Loucy (cell line): ENCODE data around the gene COA1.

Experiments
- CTCF ChIP-seq: fragments of 200-600 bp; sonication (generic); conservative IDR thresholded peaks from 2 replicates; pipeline ENCODE4 v1.5.1; 2014; ENCODE audit warnings: mild to moderate bottlenecking, antibody characterized with exemption, low read length
- EZH2phosphoT487 ChIP-seq: fragments of 200-600 bp; IDR thresholded peaks from 2 replicates; pipeline ENCODE4 v1.6.1; 2018; ENCODE audit warnings: antibody characterized with exemption, mild to moderate bottlenecking, moderate library complexity, borderline replicate concordance

- no peak for TF ChIP-seq CTCF
- TF ChIP-seq EZH2phosphoT487 = no peak
These were observed 35.5 kb downstream of the COA1 start for GRCh38 chr7:43693687-43694398.
